A673 (cell line): ENCODE results near the gene DMGDH. TPM values are rescaled to one million over a fixed set of nuclear protein-coding genes. Genes with fewer than 3 reads are reported as not detected.

ENCODE experiments used
- BruUV-seq: library from RNA; stranded (reverse); fragments of 400-500 nt; replicated peaks from 2 replicates; lab custom pipeline; 2021; lab: Mats Ljungman, UMichigan
- CTCF ChIA-PET: fragments of 300-600 bp; sonication (Branson Sonifier 250); formaldehyde crosslinking; loops from one replicate; lab custom pipeline; 2022; ENCODE audit warnings: antibody characterized with exemption; lab: Charles Lee
- POLR2A ChIA-PET: fragments of 300-600 bp; sonication (Branson Sonifier 250); formaldehyde crosslinking; loops from one replicate; lab custom pipeline; 2022; ENCODE audit warnings: antibody characterized with exemption; ENCODE audit not compliant: low non-redundant PET; lab: Charles Lee
- DNase-seq: peaks from one replicate; pipeline ENCODE4 v3.0.0-alpha.2; 2015; ENCODE audit warnings: low spot score
- H3K27ac ChIP-seq: fragments of 200-600 bp; sonication (generic); 2 replicates; pipeline ENCODE4 v1.5.1; 2016; ENCODE audit warnings: mixed run types, low read depth, mild to moderate bottlenecking, mixed read lengths, antibody characterized with exemption, low read length; ENCODE audit not compliant: poor library complexity, severe bottlenecking
- H3K27me3 ChIP-seq: fragments of 200-600 bp; sonication (generic); replicated peaks from 2 replicates; pipeline ENCODE4 v1.6.1; 2017; ENCODE audit warnings: mixed run types, low read depth, mild to moderate bottlenecking, mixed read lengths, antibody characterized with exemption, low read length; ENCODE audit not compliant: insufficient read depth, poor library complexity
- H3K36me3 ChIP-seq: fragments of 200-600 bp; sonication (generic); 2 replicates; pipeline ENCODE4 v1.6.1; 2016; ENCODE audit warnings: mixed run types, mild to moderate bottlenecking, mixed read lengths, antibody characterized with exemption, low read length; ENCODE audit not compliant: insufficient read depth, poor library complexity, severe bottlenecking
- H3K4me1 ChIP-seq: fragments of 200-600 bp; sonication (generic); 2 replicates; pipeline ENCODE4 v1.6.1; 2017; ENCODE audit warnings: mixed run types, mild to moderate bottlenecking, mixed read lengths, antibody characterized with exemption, low read length; ENCODE audit not compliant: insufficient read depth, poor library complexity, severe bottlenecking
- H3K4me3 ChIP-seq: fragments of 200-600 bp; sonication (generic); 2 replicates; pipeline ENCODE4 v1.5.1; 2016; ENCODE audit warnings: low read depth, mixed run types, mild to moderate bottlenecking, mixed read lengths, low read length; ENCODE audit not compliant: poor library complexity, severe bottlenecking
- H3K9me3 ChIP-seq: fragments of 200-600 bp; sonication (generic); 2 replicates; pipeline ENCODE4 v1.6.1; 2016; ENCODE audit warnings: mixed run types, low read depth, mild to moderate bottlenecking, mixed read lengths, antibody characterized with exemption, low read length; ENCODE audit not compliant: poor library complexity, severe bottlenecking
- EZH2 ChIP-seq: fragments of 200-600 bp; sonication (generic); IDR thresholded peaks from 2 replicates; pipeline ENCODE4 v1.6.1; 2017; ENCODE audit warnings: borderline replicate concordance, low read depth, mild to moderate bottlenecking, mixed read lengths, antibody characterized with exemption, low read length; ENCODE audit not compliant: poor library complexity, severe bottlenecking
- intact Hi-C: fragments of 100-400 bp; cut with micrococcal nuclease; formaldehyde crosslinking; loops from one replicate; pipeline ENCODE4 v1.10.0; 2022; ENCODE audit not compliant: unreplicated experiment
- total RNA-seq: library from RNA; stranded (reverse); gene quantifications from 2 replicates; pipeline ENCODE4 v1.2.3, GENCODE V29; 2021
- TF ChIP-seq, protein P1 (sequence below): fragments of 300-800, 200-600 bp; sonication (generic); conservative IDR thresholded peaks from 2 replicates; pipeline ENCODE4 v1.5.1; 2017; ENCODE audit warnings: low read depth, mild to moderate bottlenecking, antibody characterized with exemption, low read length, moderate library complexity, mixed read lengths

DMGDH gene
- total RNA-seq, 1 experiment from 2014 or later: 0.15 TPM

DNA sequence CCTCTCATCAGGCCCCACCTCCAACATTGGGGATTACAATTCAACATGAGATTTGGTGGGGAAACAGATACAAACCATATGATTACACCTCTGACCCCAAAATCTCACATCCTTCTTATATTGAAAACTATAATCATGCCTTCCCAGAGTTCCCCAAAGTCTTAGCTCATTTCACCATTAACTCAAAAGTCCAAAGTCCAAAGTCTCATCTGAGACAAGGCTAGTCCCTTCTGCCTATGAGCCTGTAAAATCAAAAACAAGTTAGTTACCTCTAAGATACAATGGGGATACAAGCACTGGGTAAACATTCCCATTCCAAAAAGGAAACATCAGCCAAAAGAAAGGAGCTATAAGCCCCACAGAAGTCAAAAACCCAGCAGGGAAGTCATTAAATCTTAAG is 57.6 kb downstream of the DMGDH start:
- CTCF ChIA-PET: no interaction called here
- TF ChIP-seq, protein P1, sequence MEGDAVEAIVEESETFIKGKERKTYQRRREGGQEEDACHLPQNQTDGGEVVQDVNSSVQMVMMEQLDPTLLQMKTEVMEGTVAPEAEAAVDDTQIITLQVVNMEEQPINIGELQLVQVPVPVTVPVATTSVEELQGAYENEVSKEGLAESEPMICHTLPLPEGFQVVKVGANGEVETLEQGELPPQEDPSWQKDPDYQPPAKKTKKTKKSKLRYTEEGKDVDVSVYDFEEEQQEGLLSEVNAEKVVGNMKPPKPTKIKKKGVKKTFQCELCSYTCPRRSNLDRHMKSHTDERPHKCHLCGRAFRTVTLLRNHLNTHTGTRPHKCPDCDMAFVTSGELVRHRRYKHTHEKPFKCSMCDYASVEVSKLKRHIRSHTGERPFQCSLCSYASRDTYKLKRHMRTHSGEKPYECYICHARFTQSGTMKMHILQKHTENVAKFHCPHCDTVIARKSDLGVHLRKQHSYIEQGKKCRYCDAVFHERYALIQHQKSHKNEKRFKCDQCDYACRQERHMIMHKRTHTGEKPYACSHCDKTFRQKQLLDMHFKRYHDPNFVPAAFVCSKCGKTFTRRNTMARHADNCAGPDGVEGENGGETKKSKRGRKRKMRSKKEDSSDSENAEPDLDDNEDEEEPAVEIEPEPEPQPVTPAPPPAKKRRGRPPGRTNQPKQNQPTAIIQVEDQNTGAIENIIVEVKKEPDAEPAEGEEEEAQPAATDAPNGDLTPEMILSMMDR: no peak
- no peak for TF ChIP-seq EZH2
- intact Hi-C loops: no loop called here
- Histone ChIP-seq H3K4me3 (no peak overlapping the region), H3K27ac (no peak overlapping the region), H3K36me3 (no peaks in the 10 kb centered on the region), H3K4me1 (no peaks in the 10 kb centered on the region), H3K27me3 (peaks cover 24% of the 10 kb centered on the region), H3K9me3 (no peaks in the 10 kb centered on the region)
- DNase-seq: no peak
- no TSS peak for BruUV-seq
- POLR2A ChIA-PET: no interaction called here

DNA sequence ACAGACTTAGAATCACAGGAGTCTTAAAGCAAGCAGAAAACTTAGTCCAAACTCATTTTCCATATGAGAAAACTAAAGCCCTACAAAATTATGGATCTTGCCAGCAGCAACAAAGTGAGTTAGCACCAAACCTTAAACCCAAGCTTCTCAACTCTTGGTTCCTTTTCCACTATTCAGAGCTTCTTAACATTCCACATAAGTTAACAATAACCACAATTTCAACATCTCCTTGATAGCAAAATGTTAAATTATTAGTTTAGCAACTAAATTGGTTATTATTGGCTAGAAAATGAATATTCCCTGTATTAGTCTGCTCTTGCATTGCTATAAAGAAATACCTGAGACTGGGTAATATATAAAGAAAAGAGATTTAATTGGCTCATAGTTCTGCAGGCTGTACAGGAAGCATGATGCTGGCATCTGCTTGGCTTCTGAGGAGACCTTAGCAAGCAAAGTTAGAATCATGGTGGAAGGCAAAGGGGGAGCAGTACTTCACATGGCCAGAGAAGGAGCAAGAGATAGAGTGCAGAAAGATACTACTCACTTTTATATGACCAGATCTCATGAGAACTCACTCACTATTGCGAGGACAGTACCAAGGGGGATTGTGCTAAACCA is 58.1 kb downstream of the DMGDH start:
- H3K27me3 ChIP-seq: peaks cover 19% of the 10 kb centered on the region
- no peaks in the 10 kb centered on the region for H3K36me3 ChIP-seq
- TF ChIP-seq EZH2: no peak
- TF ChIP-seq, protein P1: 0 out of 2 replicates have a peak, but pooled peaks have one; percentile 14
- H3K9me3 ChIP-seq: no peaks in the 10 kb centered on the region
- H3K4me3 ChIP-seq: no peak overlapping the region
- POLR2A ChIA-PET: no interaction called here
- H3K27ac ChIP-seq: no peak overlapping the region
- intact Hi-C loops: no loop called here
- CTCF ChIA-PET: interaction anchor here (0.6 kb wide), 1 partner anchor 122 kb away, joined by 3 read pairs; no protein-coding TSS in a partner anchor
- H3K4me1 ChIP-seq: no peaks in the 10 kb centered on the region
- DNase-seq: no peak
- BruUV-seq: no TSS peak

DNA sequence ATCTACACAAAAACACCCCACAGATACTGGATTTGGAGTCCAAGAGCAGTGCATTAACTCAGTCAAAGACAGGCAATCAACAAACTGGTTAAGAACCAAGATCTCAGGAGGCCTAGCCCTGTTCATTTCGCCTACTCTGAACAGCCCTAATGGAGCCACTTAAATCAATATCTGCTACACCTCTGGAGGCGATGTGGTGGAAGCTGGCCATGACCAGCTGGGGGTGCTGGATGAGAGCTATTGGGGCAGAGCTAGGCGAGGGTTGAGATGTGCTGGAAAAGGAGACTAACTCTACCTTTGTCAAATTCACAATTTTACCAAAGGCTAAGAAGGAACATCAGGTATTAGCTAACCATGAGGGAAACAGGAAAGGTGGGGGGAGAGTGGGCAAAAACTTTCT is 61.1 kb downstream of the DMGDH start:
- Histone ChIP-seq H3K9me3 (no peaks in the 10 kb centered on the region), H3K27me3 (no peaks in the 10 kb centered on the region), H3K4me3 (no peak overlapping the region), H3K27ac (no peak overlapping the region), H3K4me1 (no peaks in the 10 kb centered on the region), H3K36me3 (no peaks in the 10 kb centered on the region)
- DNase-seq: no peak
- intact Hi-C loops: no loop called here
- TF ChIP-seq, protein P1: no peak
- no peak for TF ChIP-seq EZH2
- no TSS peak for BruUV-seq
- POLR2A ChIA-PET: interaction anchor here (0.7 kb wide), 1 partner anchor 324 kb away, joined by 5 read pairs; no protein-coding TSS in a partner anchor
- CTCF ChIA-PET: interaction anchor here (0.7 to 0.8 kb wide), 2 partner anchors 15 to 1002 kb away, joined by 3 read pairs; no protein-coding TSS in a partner anchor
